HG03571 (cell line): Measurements from ENCODE around the gene NGLY1.

Source experiments
- ATAC-seq: cut with Tn5 transposase; IDR thresholded peaks from one replicate; pipeline ENCODE4 v1.9.1; 2021; ENCODE audit not compliant: unreplicated experiment

The NGLY1 gene

GRCh38 chr3:25782938-25783660 is at the start of gene NGLY1:
Gene NGLY1, minus strand, starts transcription at chr3:25783443. Its CDS starts 53 bp downstream, at chr3:25783390.
- peak; percentile 80 for ATAC-seq

GRCh38 chr3:25831578-25831977 is 48.3 kb upstream of the NGLY1 start:
- no peak for ATAC-seq

GRCh38 chr3:25830373-25831280 is 47.4 kb upstream of the NGLY1 start:
- ATAC-seq = no peak

GRCh38 chr3:25826510-25826909 is 43.3 kb upstream of the NGLY1 start:
- ATAC-seq = no peak

- ATAC-seq = no peak
Observed at GRCh38 chr3:25823314-25823713, 40.1 kb upstream of the NGLY1 start.

- no peak for ATAC-seq
Observed at GRCh38 chr3:25821746-25822573, 38.7 kb upstream of the NGLY1 start.

GRCh38 chr3:25820816-25821486 is 37.7 kb upstream of the NGLY1 start:
- ATAC-seq = no peak

GRCh38 chr3:25820366-25820765 is 37.1 kb upstream of the NGLY1 start:
- no peak for ATAC-seq

- ATAC-seq = no peak
Observed at GRCh38 chr3:25818335-25818734, 35.1 kb upstream of the NGLY1 start.

GRCh38 chr3:25817638-25818037 is 34.4 kb upstream of the NGLY1 start:
- ATAC-seq = no peak

- no peak for ATAC-seq
Observed at GRCh38 chr3:25817107-25817506, 33.9 kb upstream of the NGLY1 start.

GRCh38 chr3:25812644-25813043 is 29.4 kb upstream of the NGLY1 start:
- no peak for ATAC-seq

GRCh38 chr3:25804676-25805075 is 21.4 kb upstream of the NGLY1 start:
- ATAC-seq = no peak

- ATAC-seq = no peak
Observed at GRCh38 chr3:25803833-25804232, 20.6 kb upstream of the NGLY1 start.

- ATAC-seq = no peak
Observed at GRCh38 chr3:25801786-25802185, 18.5 kb upstream of the NGLY1 start.

- ATAC-seq = peak; percentile 98
Observed at GRCh38 chr3:25789596-25790556, 6.6 kb upstream of the NGLY1 start, which contains the start of gene OXSM. Gene OXSM, plus strand, starts transcription at chr3:25790090. Its CDS starts 931 bp downstream, at chr3:25791021.

- no peak for ATAC-seq
Observed at GRCh38 chr3:25789209-25789595, 6.0 kb upstream of the NGLY1 start.

- no peak for ATAC-seq
Observed at GRCh38 chr3:25787689-25788088, 4.4 kb upstream of the NGLY1 start.

GRCh38 chr3:25785826-25786225 is 2.6 kb upstream of the NGLY1 start:
- ATAC-seq = no peak
